Lower leg skin (tissue), 3 donors: Measurements from ENCODE around the gene CCR5.

Source experiments
- POLR2A ChIP-seq, 2 donors: fragments of 450-650 bp; IDR thresholded peaks; one replicate each; pipeline ENCODE4 v1.6.1; 2016 to 2017; ENCODE audit warnings: antibody characterized with exemption in 2 of 2, mild to moderate bottlenecking in 1 of 2, moderate library complexity in 1 of 2
- TF ChIP-seq, protein P1 (sequence below), 3 donors: fragments of 450-650 bp; IDR thresholded peaks; one replicate each; pipeline ENCODE4 v1.5.1; 2016; ENCODE audit warnings: antibody characterized with exemption in 3 of 3, mild to moderate bottlenecking in 3 of 3, moderate library complexity in 2 of 3

DNA sequence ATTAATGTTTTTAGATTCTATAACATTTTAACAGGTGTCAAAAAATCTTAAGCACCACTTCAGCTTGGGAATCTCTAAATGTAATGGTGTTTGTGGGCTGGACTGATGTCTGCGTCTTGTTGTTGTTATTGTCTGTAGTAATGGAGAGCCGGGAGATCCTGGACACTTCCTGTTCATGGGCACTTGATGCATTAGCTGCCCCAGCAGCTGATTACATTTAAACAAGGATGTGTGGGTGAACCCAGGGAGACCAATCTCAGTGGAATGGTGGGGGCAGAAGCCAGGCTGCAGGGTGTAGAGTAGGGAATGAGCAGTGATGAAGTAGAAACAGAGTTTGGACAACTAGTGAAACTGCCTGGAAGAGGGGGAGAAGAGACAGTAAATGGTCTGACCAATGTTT is 28.4 kb downstream of the CCR5 start:
- TF ChIP-seq POLR2A (IDR thresholded peaks at IDR 0.05) = no peak
- TF ChIP-seq, protein P1, sequence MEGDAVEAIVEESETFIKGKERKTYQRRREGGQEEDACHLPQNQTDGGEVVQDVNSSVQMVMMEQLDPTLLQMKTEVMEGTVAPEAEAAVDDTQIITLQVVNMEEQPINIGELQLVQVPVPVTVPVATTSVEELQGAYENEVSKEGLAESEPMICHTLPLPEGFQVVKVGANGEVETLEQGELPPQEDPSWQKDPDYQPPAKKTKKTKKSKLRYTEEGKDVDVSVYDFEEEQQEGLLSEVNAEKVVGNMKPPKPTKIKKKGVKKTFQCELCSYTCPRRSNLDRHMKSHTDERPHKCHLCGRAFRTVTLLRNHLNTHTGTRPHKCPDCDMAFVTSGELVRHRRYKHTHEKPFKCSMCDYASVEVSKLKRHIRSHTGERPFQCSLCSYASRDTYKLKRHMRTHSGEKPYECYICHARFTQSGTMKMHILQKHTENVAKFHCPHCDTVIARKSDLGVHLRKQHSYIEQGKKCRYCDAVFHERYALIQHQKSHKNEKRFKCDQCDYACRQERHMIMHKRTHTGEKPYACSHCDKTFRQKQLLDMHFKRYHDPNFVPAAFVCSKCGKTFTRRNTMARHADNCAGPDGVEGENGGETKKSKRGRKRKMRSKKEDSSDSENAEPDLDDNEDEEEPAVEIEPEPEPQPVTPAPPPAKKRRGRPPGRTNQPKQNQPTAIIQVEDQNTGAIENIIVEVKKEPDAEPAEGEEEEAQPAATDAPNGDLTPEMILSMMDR (IDR thresholded peaks at IDR 0.05) = no peak
